Adrenal gland (tissue), 5 donors: ENCODE data around the gene SCAMP5.

Experiments used
- CTCF ChIP-seq, 6 experiments: fragments of 450-650 bp in 4 of 6; fragments of 200-600 bp in 2 of 6; sonication (generic) in 1 of 6; IDR thresholded peaks; 1 replicate in 5 of 6; 2 replicates in 1 of 6; pipeline versions ENCODE4 v1.5.1 to v1.8.0; 2016 to 2021; ENCODE audit warnings: antibody characterized with exemption in 6 of 6, mild to moderate bottlenecking in 2 of 6, moderate library complexity in 1 of 6
- POLR2A ChIP-seq, 2 donors: fragments of 450-650 bp; IDR thresholded peaks; one replicate each; pipeline ENCODE4 v1.6.1; 2017; ENCODE audit warnings: antibody characterized with exemption in 2 of 2, mild to moderate bottlenecking in 2 of 2, moderate library complexity in 1 of 2
- donor health status: DM: no; HTN: no; CAD: no.

GRCh38 chr15:74994236-74994635, 1.1 kb upstream of the SCAMP5 start:
- no peak for TF ChIP-seq CTCF (IDR thresholded peaks at IDR 0.05)
- no peak for TF ChIP-seq POLR2A (IDR thresholded peaks at IDR 0.05)
